ENCODE measurements around the gene HECTD4.

- TF ChIP-seq, protein P1, sequence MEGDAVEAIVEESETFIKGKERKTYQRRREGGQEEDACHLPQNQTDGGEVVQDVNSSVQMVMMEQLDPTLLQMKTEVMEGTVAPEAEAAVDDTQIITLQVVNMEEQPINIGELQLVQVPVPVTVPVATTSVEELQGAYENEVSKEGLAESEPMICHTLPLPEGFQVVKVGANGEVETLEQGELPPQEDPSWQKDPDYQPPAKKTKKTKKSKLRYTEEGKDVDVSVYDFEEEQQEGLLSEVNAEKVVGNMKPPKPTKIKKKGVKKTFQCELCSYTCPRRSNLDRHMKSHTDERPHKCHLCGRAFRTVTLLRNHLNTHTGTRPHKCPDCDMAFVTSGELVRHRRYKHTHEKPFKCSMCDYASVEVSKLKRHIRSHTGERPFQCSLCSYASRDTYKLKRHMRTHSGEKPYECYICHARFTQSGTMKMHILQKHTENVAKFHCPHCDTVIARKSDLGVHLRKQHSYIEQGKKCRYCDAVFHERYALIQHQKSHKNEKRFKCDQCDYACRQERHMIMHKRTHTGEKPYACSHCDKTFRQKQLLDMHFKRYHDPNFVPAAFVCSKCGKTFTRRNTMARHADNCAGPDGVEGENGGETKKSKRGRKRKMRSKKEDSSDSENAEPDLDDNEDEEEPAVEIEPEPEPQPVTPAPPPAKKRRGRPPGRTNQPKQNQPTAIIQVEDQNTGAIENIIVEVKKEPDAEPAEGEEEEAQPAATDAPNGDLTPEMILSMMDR (conservative IDR thresholded peaks at IDR 0.05; ENCODE audit: low read depth in 2 of 2): no peak
- TF ChIP-seq POLR2AphosphoS5 (IDR thresholded peaks at IDR 0.05; ENCODE audit: low read depth) (no peak), EZH2phosphoT487 (IDR thresholded peaks at IDR 0.05; ENCODE audit: unreplicated experiment) (no peak), EZH2 (IDR thresholded peaks at IDR 0.05; ENCODE audit: low read depth, unreplicated experiment) (no peak)
- TF ChIP-seq, protein P2, sequence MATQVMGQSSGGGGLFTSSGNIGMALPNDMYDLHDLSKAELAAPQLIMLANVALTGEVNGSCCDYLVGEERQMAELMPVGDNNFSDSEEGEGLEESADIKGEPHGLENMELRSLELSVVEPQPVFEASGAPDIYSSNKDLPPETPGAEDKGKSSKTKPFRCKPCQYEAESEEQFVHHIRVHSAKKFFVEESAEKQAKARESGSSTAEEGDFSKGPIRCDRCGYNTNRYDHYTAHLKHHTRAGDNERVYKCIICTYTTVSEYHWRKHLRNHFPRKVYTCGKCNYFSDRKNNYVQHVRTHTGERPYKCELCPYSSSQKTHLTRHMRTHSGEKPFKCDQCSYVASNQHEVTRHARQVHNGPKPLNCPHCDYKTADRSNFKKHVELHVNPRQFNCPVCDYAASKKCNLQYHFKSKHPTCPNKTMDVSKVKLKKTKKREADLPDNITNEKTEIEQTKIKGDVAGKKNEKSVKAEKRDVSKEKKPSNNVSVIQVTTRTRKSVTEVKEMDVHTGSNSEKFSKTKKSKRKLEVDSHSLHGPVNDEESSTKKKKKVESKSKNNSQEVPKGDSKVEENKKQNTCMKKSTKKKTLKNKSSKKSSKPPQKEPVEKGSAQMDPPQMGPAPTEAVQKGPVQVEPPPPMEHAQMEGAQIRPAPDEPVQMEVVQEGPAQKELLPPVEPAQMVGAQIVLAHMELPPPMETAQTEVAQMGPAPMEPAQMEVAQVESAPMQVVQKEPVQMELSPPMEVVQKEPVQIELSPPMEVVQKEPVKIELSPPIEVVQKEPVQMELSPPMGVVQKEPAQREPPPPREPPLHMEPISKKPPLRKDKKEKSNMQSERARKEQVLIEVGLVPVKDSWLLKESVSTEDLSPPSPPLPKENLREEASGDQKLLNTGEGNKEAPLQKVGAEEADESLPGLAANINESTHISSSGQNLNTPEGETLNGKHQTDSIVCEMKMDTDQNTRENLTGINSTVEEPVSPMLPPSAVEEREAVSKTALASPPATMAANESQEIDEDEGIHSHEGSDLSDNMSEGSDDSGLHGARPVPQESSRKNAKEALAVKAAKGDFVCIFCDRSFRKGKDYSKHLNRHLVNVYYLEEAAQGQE (IDR thresholded peaks at IDR 0.05; ENCODE audit: unreplicated experiment): no peak
These were observed 215.2 kb downstream of the HECTD4 start for GRCh38 chr12:112167031-112167461.

All from GM23338 (cell line).